Small intestine (tissue), 7 donors: ENCODE measurements around the gene NBEAL2. TPM values are rescaled to one million over a fixed set of nuclear protein-coding genes. Genes with fewer than 3 reads are reported as not detected.
"Not testable (repeated sequence)": the region's sequence is repeated elsewhere in the genome, so short reads cannot be mapped to it uniquely, and the experiment has no call there.

Experiments
- DNase-seq, 2 donors: peaks; one replicate each; pipeline versions ENCODE4 v3.0.0 to v3.0.0-alpha.2; 2013
- FAIRE-seq: peaks from 2 replicates; lab custom pipeline; 2012; peaks lifted over from hg19 to GRCh38; lab: Jason Lieb, UNC
- H3K27ac ChIP-seq, 3 donors: one replicate each; pipeline ENCODE4 v1.5.1; 2013; ENCODE audit warnings: low read length in 2 of 3, mild to moderate bottlenecking in 2 of 3, control low read depth in 1 of 3, inconsistent platforms in 1 of 3, low read depth in 1 of 3, moderate library complexity in 1 of 3
- H3K27me3 ChIP-seq, 3 donors: one replicate each; pipeline ENCODE4 v1.6.1; 2013; ENCODE audit warnings: low read length in 3 of 3, inconsistent platforms in 1 of 3; ENCODE audit not compliant: control insufficient read depth in 3 of 3, insufficient read depth in 3 of 3
- H3K36me3 ChIP-seq, 3 donors: one replicate each; pipeline ENCODE4 v1.6.1; 2013; ENCODE audit warnings: low read length in 3 of 3, inconsistent platforms in 1 of 3, low read depth in 1 of 3, mild to moderate bottlenecking in 1 of 3, moderate library complexity in 1 of 3; ENCODE audit not compliant: control insufficient read depth in 3 of 3, insufficient read depth in 2 of 3
- H3K4me1 ChIP-seq, 3 donors: one replicate each; pipeline ENCODE4 v1.6.1; 2013; ENCODE audit warnings: low read length in 2 of 3, inconsistent platforms in 1 of 3, low read depth in 1 of 3, mild to moderate bottlenecking in 1 of 3, moderate library complexity in 1 of 3; ENCODE audit not compliant: control insufficient read depth in 3 of 3, insufficient read depth in 2 of 3
- H3K4me3 ChIP-seq, 3 donors: one replicate each; pipeline ENCODE4 v1.5.1; 2013; ENCODE audit warnings: low read length in 3 of 3, control low read depth in 1 of 3, inconsistent platforms in 1 of 3, low read depth in 1 of 3, mild to moderate bottlenecking in 1 of 3, moderate library complexity in 1 of 3
- H3K9me3 ChIP-seq, 2 donors: one replicate each; pipeline ENCODE4 v1.6.1; 2013; ENCODE audit warnings: low read depth in 1 of 2, low read length in 1 of 2; ENCODE audit not compliant: control insufficient read depth in 2 of 2, insufficient read depth in 1 of 2
- WGBS, 3 donors: extraction: QIAGEN DNeasy Blood & Tissue Kit; methylation state at CpG; one replicate each; pipeline ENCODE4 v1.1.7; 2013; 5-methylcytosine and 5-hydroxymethylcytosine counted together
- polyA plus RNA-seq, 4 donors: library from polyadenylated mRNA; stranded (reverse) in 3 of 4; unstranded in 1 of 4; fragments of 200-250 nt in 3 of 4; fragments of 120-200 nt in 1 of 4; gene quantifications; one replicate each; pipeline versions ENCODE4 v1.2.1 to v1.2.3, GENCODE V29; 2013
- donor health status: healthy with polysubstance abuse.
- donor health status: control.
- donor health status: control.
- donor health status: Bipolar disorder and iron deficiency.
- donor health status: healthy.

NBEAL2 gene
- polyA plus RNA-seq, 4 donors = 32.7 to 55.9 (median 44.5) TPM

DNA sequence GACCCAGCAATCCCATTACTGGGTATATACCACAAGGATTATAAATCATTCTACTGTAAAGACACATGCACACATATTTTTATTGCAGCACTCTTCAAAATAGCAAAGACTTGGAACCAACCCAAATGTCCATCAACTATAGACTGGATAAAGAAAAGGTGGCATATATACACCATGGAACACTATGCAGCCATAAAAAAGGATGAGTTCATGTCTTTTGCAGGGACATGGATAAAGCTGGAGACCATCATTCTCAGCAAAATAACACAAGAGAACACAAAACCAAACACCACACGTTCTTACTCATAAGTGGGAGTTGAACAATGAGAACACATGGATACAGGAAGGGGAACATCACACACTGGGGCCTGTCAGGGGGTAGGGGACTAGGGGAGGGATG is 47.0 kb downstream of the NBEAL2 start:
- H3K27ac ChIP-seq, H3K9me3 ChIP-seq, H3K4me1 ChIP-seq, H3K27me3 ChIP-seq, H3K4me3 ChIP-seq, FAIRE-seq, DNase-seq: not testable (repeated sequence)
- H3K36me3 ChIP-seq = peaks cover 2 to 14% (median 4%) of the 10 kb centered on the region in 3 donors
- 95 to 100% (median 96%) methylated on average over 1 of the region's 1 CpG for WGBS, 3 donors

DNA sequence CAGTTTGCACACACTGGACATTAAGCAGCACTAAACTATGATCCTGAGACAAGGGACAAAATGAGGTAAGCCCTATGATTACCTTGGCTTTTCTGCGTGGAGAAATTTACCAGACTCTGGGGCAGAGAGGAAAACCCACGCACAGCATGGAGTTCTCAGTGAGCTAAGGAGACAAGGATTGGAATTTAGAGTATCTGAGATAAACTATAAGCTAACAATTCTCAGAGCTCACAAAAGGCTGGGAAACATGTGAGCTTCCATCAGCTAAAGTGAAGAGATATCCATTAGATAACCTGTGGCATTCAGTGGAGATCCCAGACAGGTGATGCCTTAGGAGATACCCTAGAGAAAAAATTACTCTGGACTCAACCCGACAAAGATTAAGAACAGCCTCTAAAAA is 48.7 kb downstream of the NBEAL2 start:
- FAIRE-seq = no peak
- 80 to 90% (median 88%) methylated on average over 3 of the region's 3 CpGs for WGBS, 3 donors
- peaks cover 0 to 21% (median 5%) of the 10 kb centered on the region in 3 donors for H3K36me3 ChIP-seq

DNA sequence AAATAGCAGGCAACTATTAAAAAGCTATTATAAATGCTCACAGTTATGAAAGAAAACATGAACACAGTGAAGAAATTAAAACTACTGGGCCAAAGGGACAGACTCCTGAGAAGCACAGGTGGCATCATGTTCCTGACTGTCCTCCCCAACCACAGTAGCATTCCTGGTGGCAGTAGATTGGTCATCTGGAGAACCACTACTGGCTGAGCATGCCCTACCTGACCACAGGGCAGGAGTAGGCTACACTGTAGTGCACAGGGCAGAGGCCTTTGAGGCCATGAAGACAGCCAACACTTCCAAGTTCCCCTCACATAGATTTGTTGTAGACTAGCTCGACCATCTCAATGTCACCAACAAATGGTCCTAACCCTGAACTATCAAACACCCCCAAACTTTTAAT is 49.2 kb downstream of the NBEAL2 start:
- Histone ChIP-seq H3K4me1 (no peaks in the 10 kb centered on the region), H3K36me3 (peaks cover 0 to 21% (median 5%) of the 10 kb centered on the region in 3 donors), H3K4me3 (no peak overlapping the region), H3K9me3 (no peaks in the 10 kb centered on the region), H3K27ac (no peak overlapping the region), H3K27me3 (no peaks in the 10 kb centered on the region)
- FAIRE-seq = no peak
- DNase-seq = no peak
- WGBS, 3 donors = 95 to 100% (median 96%) methylated on average over 1 of the region's 1 CpG

More for the DNA sequence above, 48.7 kb downstream of the NBEAL2 start:
- H3K27me3 ChIP-seq = no peaks in the 10 kb centered on the region
- no peak overlapping the region for H3K27ac ChIP-seq
- no peaks in the 10 kb centered on the region for H3K4me1 ChIP-seq
- DNase-seq = no peak
- no peak overlapping the region for H3K4me3 ChIP-seq
- H3K9me3 ChIP-seq = no peaks in the 10 kb centered on the region

DNA sequence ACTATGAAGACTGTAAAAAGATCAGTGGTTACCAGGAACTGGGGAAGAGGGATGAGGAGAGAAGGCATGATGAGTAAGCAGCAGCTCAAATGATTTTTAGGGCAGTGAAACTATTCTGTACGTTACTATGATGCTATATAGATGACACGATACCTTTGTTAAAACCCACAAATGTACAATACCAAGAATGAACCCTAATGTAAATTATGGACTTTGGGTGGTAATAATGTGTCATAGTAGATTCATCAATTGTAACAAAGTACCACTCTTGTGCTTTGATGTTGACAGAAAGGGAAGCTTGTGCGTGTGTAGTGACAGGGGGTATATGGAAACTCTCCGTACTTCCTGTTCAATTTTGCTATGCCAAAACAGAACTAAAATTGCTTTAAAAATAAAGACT is 51.6 kb downstream of the NBEAL2 start:
- not testable (repeated sequence) for H3K9me3 ChIP-seq, H3K27me3 ChIP-seq, H3K27ac ChIP-seq, H3K4me1 ChIP-seq, FAIRE-seq, DNase-seq, H3K4me3 ChIP-seq
- peaks cover 3 to 27% (median 13%) of the 10 kb centered on the region in 3 donors for H3K36me3 ChIP-seq
- WGBS, 3 donors = 77 to 91% (median 85%) methylated on average over 4 of the region's 4 CpGs

DNA sequence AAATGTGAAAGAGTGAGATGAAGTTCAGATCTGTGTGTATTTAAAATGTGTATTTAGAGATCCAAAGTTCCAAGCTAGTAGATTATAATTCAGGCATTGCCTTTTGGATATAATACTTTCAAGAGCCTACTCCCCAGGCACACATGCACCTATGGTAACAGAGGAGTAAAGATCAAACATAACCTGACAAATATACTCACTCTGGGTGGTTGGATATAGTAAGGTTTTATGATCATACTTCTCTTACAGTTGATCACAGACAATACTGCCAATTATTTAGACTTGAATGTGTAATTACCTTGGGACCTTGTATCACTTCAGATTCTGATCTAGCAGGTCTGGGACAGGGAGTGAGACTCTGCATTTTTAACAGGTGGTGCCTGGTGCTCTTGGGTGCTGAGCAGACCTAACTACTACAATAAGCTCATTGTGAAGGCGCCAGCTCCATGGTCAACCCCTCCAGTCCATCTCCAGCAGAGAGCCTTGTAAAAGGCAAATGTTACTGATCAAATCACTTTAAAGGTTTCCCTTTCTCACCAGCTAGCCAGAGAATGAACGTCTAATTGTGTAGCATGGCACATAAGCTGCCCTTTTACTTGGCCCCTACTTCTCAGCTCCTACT is 55.5 kb downstream of the NBEAL2 start:
- Histone ChIP-seq H3K36me3 (peaks cover 9 to 42% (median 27%) of the 10 kb centered on the region in 3 donors), H3K27me3 (no peaks in the 10 kb centered on the region), H3K9me3 (peaks cover 0 to 4% of the 10 kb centered on the region in 2 donors), H3K27ac (no peak overlapping the region), H3K4me1 (peaks cover 0 to 4% (median 0%) of the 10 kb centered on the region in 3 donors), H3K4me3 (no peak overlapping the region)
- WGBS, 3 donors = 18 to 56% (median 40%) methylated on average over 2 of the region's 2 CpGs
- FAIRE-seq (no peak), DNase-seq (no peak)

DNA sequence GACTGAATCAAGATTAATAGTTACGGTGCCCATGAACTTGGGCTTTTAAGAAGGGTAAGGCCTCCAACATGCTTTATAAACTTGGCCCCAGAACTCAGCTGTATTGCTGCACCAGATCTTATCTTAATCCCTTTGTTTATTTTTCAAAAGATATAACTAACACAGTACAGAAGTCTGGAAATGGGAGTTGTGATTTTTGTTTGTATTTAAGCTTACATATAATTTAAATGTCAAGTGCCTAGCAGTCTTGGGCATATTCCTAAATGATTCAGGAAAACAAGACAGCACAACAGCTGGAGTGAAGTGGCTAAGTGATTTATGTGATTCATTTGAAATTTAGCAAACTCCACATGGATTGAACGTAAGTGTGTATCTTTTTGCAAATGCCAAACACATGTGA is 56.2 kb downstream of the NBEAL2 start:
- Histone ChIP-seq H3K27ac (no peak overlapping the region), H3K36me3 (peaks cover 10 to 47% (median 28%) of the 10 kb centered on the region in 3 donors), H3K4me1 (peaks cover 0 to 4% (median 0%) of the 10 kb centered on the region in 3 donors), H3K4me3 (no peak overlapping the region), H3K9me3 (peaks cover 0 to 4% of the 10 kb centered on the region in 2 donors), H3K27me3 (no peaks in the 10 kb centered on the region)
- 33 to 53% (median 46%) methylated on average over 2 of the region's 2 CpGs for WGBS, 3 donors
- FAIRE-seq (no peak), DNase-seq (no peak)

DNA sequence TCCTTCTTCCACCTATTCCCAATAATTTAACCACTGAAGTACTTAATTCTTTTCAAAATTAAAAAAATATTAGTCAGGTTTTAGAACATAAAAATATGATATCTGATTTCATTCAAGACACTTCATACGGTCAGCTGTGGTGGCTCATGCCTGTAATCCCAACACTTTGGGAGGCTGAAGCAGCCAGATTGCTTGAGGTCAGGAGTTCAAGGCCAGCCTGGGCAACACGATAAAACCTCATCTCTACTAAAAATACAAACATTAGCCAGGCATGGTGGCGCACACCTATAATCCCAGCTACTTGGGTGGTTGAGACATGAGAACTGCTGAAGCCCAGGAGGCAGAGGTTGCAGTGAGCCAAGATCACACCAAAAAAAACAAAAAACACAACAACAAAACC is 56.7 kb downstream of the NBEAL2 start:
- H3K36me3 ChIP-seq = peaks cover 10 to 49% (median 27%) of the 10 kb centered on the region in 3 donors
- no peak for FAIRE-seq

DNA sequence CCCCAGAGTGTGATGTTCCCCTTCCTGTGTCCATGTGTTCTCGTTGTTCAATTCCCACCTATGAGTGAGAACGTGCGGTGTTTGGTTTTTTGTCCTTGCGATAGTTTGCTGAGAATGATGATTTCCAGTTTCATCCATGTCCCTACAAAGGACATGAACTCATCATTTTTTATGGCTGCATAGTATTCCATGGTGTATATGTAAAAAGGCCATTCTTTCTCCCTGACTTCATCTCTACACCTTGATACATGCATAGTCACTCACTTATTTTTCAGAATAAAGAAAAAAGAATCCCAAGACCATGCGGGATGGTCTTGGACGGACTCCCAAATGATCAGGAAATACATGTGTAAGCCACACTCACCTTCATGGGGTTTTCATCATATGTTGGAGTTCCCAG is 57.8 kb downstream of the NBEAL2 start:
- not testable (repeated sequence) for DNase-seq, H3K9me3 ChIP-seq, H3K27me3 ChIP-seq, H3K4me3 ChIP-seq, FAIRE-seq, H3K4me1 ChIP-seq
- WGBS, 3 donors = 50 to 79% (median 69%) methylated on average over 2 to 6 of the region's 6 CpGs
- Histone ChIP-seq H3K27ac (peak overlapping the region in 1 of 3 donors; percentile 68), H3K36me3 (peaks cover 10 to 52% (median 26%) of the 10 kb centered on the region in 3 donors)

More for the DNA sequence above, 56.7 kb downstream of the NBEAL2 start:
- peaks cover 0 to 4% of the 10 kb centered on the region in 2 donors for H3K9me3 ChIP-seq
- WGBS, 3 donors = 26 to 59% (median 47%) methylated on average over 3 of the region's 3 CpGs
- peaks cover 0 to 4% (median 0%) of the 10 kb centered on the region in 3 donors for H3K4me1 ChIP-seq
- no peak for DNase-seq
- no peak overlapping the region for H3K27ac ChIP-seq
- H3K27me3 ChIP-seq = no peaks in the 10 kb centered on the region
- H3K4me3 ChIP-seq = no peak overlapping the region
